Measurements from ENCODE around the gene PRKCI.

PRKCI gene

GRCh38 chr3:170257145-170257544 lies 34.9 kb downstream of the PRKCI start:
- no peak overlapping the region for H2AFZ ChIP-seq (ENCODE audit: low read depth, low read length, severe bottlenecking)
- TF ChIP-seq, protein P1, sequence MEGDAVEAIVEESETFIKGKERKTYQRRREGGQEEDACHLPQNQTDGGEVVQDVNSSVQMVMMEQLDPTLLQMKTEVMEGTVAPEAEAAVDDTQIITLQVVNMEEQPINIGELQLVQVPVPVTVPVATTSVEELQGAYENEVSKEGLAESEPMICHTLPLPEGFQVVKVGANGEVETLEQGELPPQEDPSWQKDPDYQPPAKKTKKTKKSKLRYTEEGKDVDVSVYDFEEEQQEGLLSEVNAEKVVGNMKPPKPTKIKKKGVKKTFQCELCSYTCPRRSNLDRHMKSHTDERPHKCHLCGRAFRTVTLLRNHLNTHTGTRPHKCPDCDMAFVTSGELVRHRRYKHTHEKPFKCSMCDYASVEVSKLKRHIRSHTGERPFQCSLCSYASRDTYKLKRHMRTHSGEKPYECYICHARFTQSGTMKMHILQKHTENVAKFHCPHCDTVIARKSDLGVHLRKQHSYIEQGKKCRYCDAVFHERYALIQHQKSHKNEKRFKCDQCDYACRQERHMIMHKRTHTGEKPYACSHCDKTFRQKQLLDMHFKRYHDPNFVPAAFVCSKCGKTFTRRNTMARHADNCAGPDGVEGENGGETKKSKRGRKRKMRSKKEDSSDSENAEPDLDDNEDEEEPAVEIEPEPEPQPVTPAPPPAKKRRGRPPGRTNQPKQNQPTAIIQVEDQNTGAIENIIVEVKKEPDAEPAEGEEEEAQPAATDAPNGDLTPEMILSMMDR (IDR thresholded peaks at IDR 0.05; ENCODE audit: insufficient read depth, low read length, poor library complexity, severe bottlenecking), result no peak
- TF ChIP-seq EZH2phosphoT487 (conservative IDR thresholded peaks at IDR 0.05; ENCODE audit: low read length), result no peak
- H3K4me2 ChIP-seq (ENCODE audit: low read depth, low read length, poor library complexity, severe bottlenecking), result no peak overlapping the region
- H3K36me3 ChIP-seq (ENCODE audit: low read length), result no peaks in the 10 kb centered on the region
- H4K20me1 ChIP-seq (ENCODE audit: low read depth, low read length), result no peaks in the 10 kb centered on the region
- H3K27me3 ChIP-seq (ENCODE audit: low read length), result no peaks in the 10 kb centered on the region
- H3F3A ChIP-seq (ENCODE audit: insufficient read depth), result no peaks in the 10 kb centered on the region
- no peaks in the 10 kb centered on the region for H3K9me2 ChIP-seq (replicated peaks; ENCODE audit: insufficient read depth, low read length)
- H3K4me3 ChIP-seq (ENCODE audit: insufficient read depth, low read length, poor library complexity, severe bottlenecking), result no peak overlapping the region
- no peaks in the 10 kb centered on the region for H3K9me3 ChIP-seq (ENCODE audit: insufficient read depth, low read length)
- H3K9ac ChIP-seq (ENCODE audit: low read length), result no peak overlapping the region
- no peak overlapping the region for H3K27ac ChIP-seq (ENCODE audit: low read depth, low read length)
- no peaks in the 10 kb centered on the region for H3K79me2 ChIP-seq (ENCODE audit: insufficient read depth, low read length)

DNA sequence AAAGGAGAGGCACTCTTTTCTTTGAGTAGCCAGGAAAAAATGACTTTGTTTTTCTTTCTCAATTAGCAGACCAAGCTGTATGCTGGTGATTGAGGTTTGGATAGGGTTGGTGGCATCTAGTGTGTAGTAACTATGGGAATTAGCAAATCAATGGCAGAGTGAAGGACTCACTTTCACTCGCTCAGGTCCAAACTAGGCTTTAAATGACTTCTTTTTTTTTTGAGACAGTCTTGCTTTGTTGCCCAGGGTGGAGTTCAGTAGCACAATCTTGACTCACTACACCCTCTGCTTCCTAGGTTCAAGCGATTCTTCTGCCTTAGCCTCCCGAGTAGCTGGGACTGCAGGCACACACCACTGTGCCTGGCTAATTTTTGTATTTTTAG lies 35.9 kb downstream of the PRKCI start:
- TF ChIP-seq, protein P1 (IDR thresholded peaks at IDR 0.05; ENCODE audit: insufficient read depth, low read length, poor library complexity, severe bottlenecking), result no peak
- TF ChIP-seq EZH2phosphoT487 (conservative IDR thresholded peaks at IDR 0.05; ENCODE audit: low read length), result no peak
- Histone ChIP-seq H3K36me3 (ENCODE audit: low read length) (no peaks in the 10 kb centered on the region), H2AFZ (ENCODE audit: low read depth, low read length, severe bottlenecking) (no peak overlapping the region), H3K9me3 (ENCODE audit: insufficient read depth, low read length) (no peaks in the 10 kb centered on the region), H3K79me2 (ENCODE audit: insufficient read depth, low read length) (no peaks in the 10 kb centered on the region), H3K9ac (ENCODE audit: low read length) (no peak overlapping the region), H4K20me1 (ENCODE audit: low read depth, low read length) (no peaks in the 10 kb centered on the region), H3F3A (ENCODE audit: insufficient read depth) (no peaks in the 10 kb centered on the region), H3K27me3 (ENCODE audit: low read length) (no peaks in the 10 kb centered on the region), H3K27ac (ENCODE audit: low read depth, low read length) (no peak overlapping the region), H3K9me2 (replicated peaks; ENCODE audit: insufficient read depth, low read length) (no peaks in the 10 kb centered on the region), H3K4me3 (ENCODE audit: insufficient read depth, low read length, poor library complexity, severe bottlenecking) (no peak overlapping the region), H3K4me2 (ENCODE audit: low read depth, low read length, poor library complexity, severe bottlenecking) (no peak overlapping the region)

GRCh38 chr3:170259907-170260306 lies 37.7 kb downstream of the PRKCI start:
- Histone ChIP-seq H3K36me3 (ENCODE audit: low read length) (no peaks in the 10 kb centered on the region), H4K20me1 (ENCODE audit: low read depth, low read length) (no peaks in the 10 kb centered on the region), H3K27me3 (ENCODE audit: low read length) (no peaks in the 10 kb centered on the region), H2AFZ (ENCODE audit: low read depth, low read length, severe bottlenecking) (no peak overlapping the region), H3K27ac (ENCODE audit: low read depth, low read length) (no peak overlapping the region), H3K9ac (ENCODE audit: low read length) (no peak overlapping the region), H3K4me2 (ENCODE audit: low read depth, low read length, poor library complexity, severe bottlenecking) (no peak overlapping the region), H3K9me3 (ENCODE audit: insufficient read depth, low read length) (no peaks in the 10 kb centered on the region), H3K9me2 (replicated peaks; ENCODE audit: insufficient read depth, low read length) (no peaks in the 10 kb centered on the region), H3F3A (ENCODE audit: insufficient read depth) (no peaks in the 10 kb centered on the region), H3K79me2 (ENCODE audit: insufficient read depth, low read length) (no peaks in the 10 kb centered on the region), H3K4me3 (ENCODE audit: insufficient read depth, low read length, poor library complexity, severe bottlenecking) (no peak overlapping the region)
- TF ChIP-seq, protein P1 (IDR thresholded peaks at IDR 0.05; ENCODE audit: insufficient read depth, low read length, poor library complexity, severe bottlenecking), result no peak
- TF ChIP-seq EZH2phosphoT487 (conservative IDR thresholded peaks at IDR 0.05; ENCODE audit: low read length), result no peak
